ENCODE results near the gene AQR. TPM values are rescaled to one million over a fixed set of nuclear protein-coding genes. Genes with fewer than 3 reads are reported as not detected.

The AQR gene
- total RNA-seq, 1 experiment from 2014 or later = 41.4 TPM

- CTCF ChIA-PET = no interaction called here
- TF ChIP-seq, protein P1, sequence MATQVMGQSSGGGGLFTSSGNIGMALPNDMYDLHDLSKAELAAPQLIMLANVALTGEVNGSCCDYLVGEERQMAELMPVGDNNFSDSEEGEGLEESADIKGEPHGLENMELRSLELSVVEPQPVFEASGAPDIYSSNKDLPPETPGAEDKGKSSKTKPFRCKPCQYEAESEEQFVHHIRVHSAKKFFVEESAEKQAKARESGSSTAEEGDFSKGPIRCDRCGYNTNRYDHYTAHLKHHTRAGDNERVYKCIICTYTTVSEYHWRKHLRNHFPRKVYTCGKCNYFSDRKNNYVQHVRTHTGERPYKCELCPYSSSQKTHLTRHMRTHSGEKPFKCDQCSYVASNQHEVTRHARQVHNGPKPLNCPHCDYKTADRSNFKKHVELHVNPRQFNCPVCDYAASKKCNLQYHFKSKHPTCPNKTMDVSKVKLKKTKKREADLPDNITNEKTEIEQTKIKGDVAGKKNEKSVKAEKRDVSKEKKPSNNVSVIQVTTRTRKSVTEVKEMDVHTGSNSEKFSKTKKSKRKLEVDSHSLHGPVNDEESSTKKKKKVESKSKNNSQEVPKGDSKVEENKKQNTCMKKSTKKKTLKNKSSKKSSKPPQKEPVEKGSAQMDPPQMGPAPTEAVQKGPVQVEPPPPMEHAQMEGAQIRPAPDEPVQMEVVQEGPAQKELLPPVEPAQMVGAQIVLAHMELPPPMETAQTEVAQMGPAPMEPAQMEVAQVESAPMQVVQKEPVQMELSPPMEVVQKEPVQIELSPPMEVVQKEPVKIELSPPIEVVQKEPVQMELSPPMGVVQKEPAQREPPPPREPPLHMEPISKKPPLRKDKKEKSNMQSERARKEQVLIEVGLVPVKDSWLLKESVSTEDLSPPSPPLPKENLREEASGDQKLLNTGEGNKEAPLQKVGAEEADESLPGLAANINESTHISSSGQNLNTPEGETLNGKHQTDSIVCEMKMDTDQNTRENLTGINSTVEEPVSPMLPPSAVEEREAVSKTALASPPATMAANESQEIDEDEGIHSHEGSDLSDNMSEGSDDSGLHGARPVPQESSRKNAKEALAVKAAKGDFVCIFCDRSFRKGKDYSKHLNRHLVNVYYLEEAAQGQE (IDR thresholded peaks at IDR 0.05; ENCODE audit: insufficient read depth in 1 of 2, low read depth in 2 of 2, low read length in 1 of 2) = no peak
- no peak for TF ChIP-seq SIN3A (IDR thresholded peaks at IDR 0.05; ENCODE audit: borderline replicate concordance, insufficient read depth, low read depth, low read length)
- no peak for TF ChIP-seq POLR2AphosphoS5 (IDR thresholded peaks at IDR 0.05; ENCODE audit: low read depth, low read length)
- TF ChIP-seq CTCF (IDR thresholded peaks at IDR 0.05) = no peak
- TF ChIP-seq TCF7L2 (IDR thresholded peaks at IDR 0.05; ENCODE audit: low read depth, low read length) = no peak
Measured at GRCh38 chr15:34942363-34942762, 27.2 kb downstream of the AQR start.

DNA sequence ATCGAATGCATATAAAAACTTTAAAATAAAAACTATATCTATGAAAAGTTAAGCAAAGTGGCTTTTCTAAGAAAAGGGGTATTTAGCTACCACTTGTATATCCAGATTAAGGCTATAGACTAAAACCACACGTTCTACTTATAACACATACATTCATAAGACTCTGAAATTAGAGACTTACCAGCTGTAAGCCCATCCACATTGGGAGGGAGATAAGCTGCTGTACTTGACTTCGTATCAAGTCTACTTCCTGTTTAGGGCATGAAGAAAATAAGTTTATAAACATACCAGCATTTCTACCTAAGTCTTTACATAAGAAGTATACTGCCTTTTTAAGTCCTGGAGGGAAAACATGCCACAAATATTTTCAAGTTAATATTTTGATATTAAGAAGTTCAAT lies 27.7 kb downstream of the AQR start:
- DNase-seq (ENCODE audit: low read depth, low spot score) = no peak
- Histone ChIP-seq H3K27me3 (ENCODE audit: control insufficient read depth, insufficient read depth, low read length) (no peaks in the 10 kb centered on the region), H3K27ac (ENCODE audit: low read length) (no peak overlapping the region), H3K9me3 (ENCODE audit: control insufficient read depth, insufficient read depth, low read depth, low read length) (no peaks in the 10 kb centered on the region), H3K4me3 (ENCODE audit: low read depth in 2 of 2, low read length in 2 of 2) (no peak overlapping the region), H3K36me3 (ENCODE audit: control insufficient read depth, insufficient read depth, low read length) (peaks cover 34% of the 10 kb centered on the region), H3K4me1 (ENCODE audit: control insufficient read depth, insufficient read depth, low read length) (no peaks in the 10 kb centered on the region)
- TF ChIP-seq SIN3A (IDR thresholded peaks at IDR 0.05; ENCODE audit: borderline replicate concordance, insufficient read depth, low read depth, low read length) = no peak
- no peak for TF ChIP-seq TCF7L2 (IDR thresholded peaks at IDR 0.05; ENCODE audit: low read depth, low read length)
- no peak for TF ChIP-seq POLR2AphosphoS5 (IDR thresholded peaks at IDR 0.05; ENCODE audit: low read depth, low read length)
- TF ChIP-seq, protein P1 (IDR thresholded peaks at IDR 0.05; ENCODE audit: insufficient read depth in 1 of 2, low read depth in 2 of 2, low read length in 1 of 2) = no peak
- no peak for TF ChIP-seq CTCF (IDR thresholded peaks at IDR 0.05)
- in situ Hi-C loops (cut with HindIII; ENCODE audit: low pct_unique_long_range_greater_than_20kb, low sequenced_read_pairs) (no loop called here), intact Hi-C loops (cut with micrococcal nuclease; ENCODE audit: unreplicated experiment) (no loop called here)
- ATAC-seq = no peak
- ChIA-PET POLR2A (no interaction called here), CTCF (no interaction called here)
- BruUV-seq (replicated peaks) = no TSS peak

More at GRCh38 chr15:34942363-34942762, 27.2 kb downstream of the AQR start:
- no TSS peak for BruUV-seq (replicated peaks)
- Histone ChIP-seq H3K4me1 (ENCODE audit: control insufficient read depth, insufficient read depth, low read length) (no peaks in the 10 kb centered on the region), H3K4me3 (ENCODE audit: low read depth in 2 of 2, low read length in 2 of 2) (no peak overlapping the region), H3K36me3 (ENCODE audit: control insufficient read depth, insufficient read depth, low read length) (peaks cover 34% of the 10 kb centered on the region), H3K27me3 (ENCODE audit: control insufficient read depth, insufficient read depth, low read length) (no peaks in the 10 kb centered on the region), H3K9me3 (ENCODE audit: control insufficient read depth, insufficient read depth, low read depth, low read length) (no peaks in the 10 kb centered on the region), H3K27ac (ENCODE audit: low read length) (no peak overlapping the region)
- intact Hi-C loops (cut with micrococcal nuclease; ENCODE audit: unreplicated experiment) = no loop called here
- POLR2A ChIA-PET = no interaction called here
- no peak for ATAC-seq
- no peak for DNase-seq (ENCODE audit: low read depth, low spot score)
- in situ Hi-C loops (cut with HindIII; ENCODE audit: low pct_unique_long_range_greater_than_20kb, low sequenced_read_pairs) = no loop called here
